ENCODE data around the gene DSE.

Gene DSE

GRCh38 chr6:116433206-116433712 is 62.5 kb downstream of the DSE start:
- TF ChIP-seq, protein P1, sequence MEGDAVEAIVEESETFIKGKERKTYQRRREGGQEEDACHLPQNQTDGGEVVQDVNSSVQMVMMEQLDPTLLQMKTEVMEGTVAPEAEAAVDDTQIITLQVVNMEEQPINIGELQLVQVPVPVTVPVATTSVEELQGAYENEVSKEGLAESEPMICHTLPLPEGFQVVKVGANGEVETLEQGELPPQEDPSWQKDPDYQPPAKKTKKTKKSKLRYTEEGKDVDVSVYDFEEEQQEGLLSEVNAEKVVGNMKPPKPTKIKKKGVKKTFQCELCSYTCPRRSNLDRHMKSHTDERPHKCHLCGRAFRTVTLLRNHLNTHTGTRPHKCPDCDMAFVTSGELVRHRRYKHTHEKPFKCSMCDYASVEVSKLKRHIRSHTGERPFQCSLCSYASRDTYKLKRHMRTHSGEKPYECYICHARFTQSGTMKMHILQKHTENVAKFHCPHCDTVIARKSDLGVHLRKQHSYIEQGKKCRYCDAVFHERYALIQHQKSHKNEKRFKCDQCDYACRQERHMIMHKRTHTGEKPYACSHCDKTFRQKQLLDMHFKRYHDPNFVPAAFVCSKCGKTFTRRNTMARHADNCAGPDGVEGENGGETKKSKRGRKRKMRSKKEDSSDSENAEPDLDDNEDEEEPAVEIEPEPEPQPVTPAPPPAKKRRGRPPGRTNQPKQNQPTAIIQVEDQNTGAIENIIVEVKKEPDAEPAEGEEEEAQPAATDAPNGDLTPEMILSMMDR (IDR thresholded peaks at IDR 0.05; ENCODE audit: low read depth, low read length, missing control alignments), result no peak

GRCh38 chr6:116434056-116434725 is 63.4 kb downstream of the DSE start:
- no peak overlapping the region for H3K4me3 ChIP-seq (ENCODE audit: low read depth, low read length)
- DNase-seq (ENCODE audit: low read depth), result no peak
- TF ChIP-seq, protein P1 (IDR thresholded peaks at IDR 0.05; ENCODE audit: low read depth, low read length, missing control alignments), result no peak

More at GRCh38 chr6:116433206-116433712, 62.5 kb downstream of the DSE start:
- no peak overlapping the region for H3K4me3 ChIP-seq (ENCODE audit: low read depth, low read length)
- DNase-seq (ENCODE audit: low read depth), result no peak

DNA sequence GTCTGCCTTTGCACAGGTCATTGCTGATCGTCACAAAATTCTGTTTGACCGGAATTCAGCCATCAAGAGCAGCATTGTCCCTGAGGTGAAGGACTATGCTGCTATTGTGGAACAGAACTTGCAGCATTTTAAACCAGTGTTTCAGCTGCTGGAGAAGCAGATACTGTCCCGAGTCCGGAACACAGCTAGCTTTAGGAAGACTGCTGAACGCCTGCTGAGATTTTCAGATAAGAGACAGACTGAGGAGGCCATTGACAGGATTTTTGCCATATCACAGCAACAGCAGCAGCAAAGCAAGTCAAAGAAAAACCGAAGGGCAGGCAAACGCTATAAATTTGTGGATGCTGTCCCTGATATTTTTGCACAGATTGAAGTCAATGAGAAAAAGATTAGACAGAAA is 65.8 kb downstream of the DSE start:
- no peak for DNase-seq (ENCODE audit: low read depth)
- no peak overlapping the region for H3K4me3 ChIP-seq (ENCODE audit: low read depth, low read length)
- TF ChIP-seq, protein P1 (IDR thresholded peaks at IDR 0.05; ENCODE audit: low read depth, low read length, missing control alignments), result no peak

- TF ChIP-seq, protein P1 (IDR thresholded peaks at IDR 0.05; ENCODE audit: low read depth, low read length, missing control alignments), result no peak
- H3K4me3 ChIP-seq (ENCODE audit: low read depth, low read length), result no peak overlapping the region
- no peak for DNase-seq (ENCODE audit: low read depth)
Measured at GRCh38 chr6:116437656-116438055, 66.9 kb downstream of the DSE start.

- no peak for DNase-seq (ENCODE audit: low read depth)
- TF ChIP-seq, protein P1 (IDR thresholded peaks at IDR 0.05; ENCODE audit: low read depth, low read length, missing control alignments), result no peak
- no peak overlapping the region for H3K4me3 ChIP-seq (ENCODE audit: low read depth, low read length)
Measured at GRCh38 chr6:116438590-116439448, 68.1 kb downstream of the DSE start.

GRCh38 chr6:116439522-116440051 is 68.8 kb downstream of the DSE start:
- DNase-seq (ENCODE audit: low read depth), result no peak
- TF ChIP-seq, protein P1 (IDR thresholded peaks at IDR 0.05; ENCODE audit: low read depth, low read length, missing control alignments), result no peak
- H3K4me3 ChIP-seq (ENCODE audit: low read depth, low read length), result no peak overlapping the region
